ENCODE data around the gene ANKRD16.
"Not testable (repeated sequence)": the region's sequence is repeated elsewhere in the genome, so short reads cannot be mapped to it uniquely, and the experiment has no call there.

ANKRD16 gene

DNA sequence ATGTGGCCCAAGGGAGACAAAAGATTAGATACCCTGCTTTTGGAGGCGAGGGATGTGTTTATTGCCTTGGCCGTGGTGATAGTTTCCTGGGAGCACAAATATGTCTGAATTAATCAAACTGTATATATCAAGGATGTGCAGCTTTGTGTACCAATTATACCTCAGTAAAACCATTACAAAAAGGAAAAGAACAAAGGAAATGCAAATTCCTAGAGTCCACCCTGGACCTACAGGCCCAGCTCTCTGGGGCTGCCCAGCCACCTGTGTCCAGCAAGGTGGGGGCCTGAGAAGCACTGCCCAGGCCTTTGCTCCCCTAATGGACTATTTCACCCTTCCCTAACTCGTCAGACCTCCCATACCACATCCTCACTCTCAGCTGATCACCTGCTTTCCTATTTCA lies 20.5 kb downstream of the ANKRD16 start:
- Histone ChIP-seq H3K9ac (ENCODE audit: low read length) (no peak overlapping the region), H3K36me3 (ENCODE audit: control insufficient read depth, low read depth, low read length) (no peaks in the 10 kb centered on the region), H3K27ac (ENCODE audit: low read length) (no peak overlapping the region), H3K9me3 (ENCODE audit: control insufficient read depth, low read depth, low read length) (no peaks in the 10 kb centered on the region), H3K4me3 (ENCODE audit: low read length) (no peak overlapping the region), H3K27me3 (ENCODE audit: control insufficient read depth, insufficient read depth, low read length) (no peaks in the 10 kb centered on the region), H3K4me1 (ENCODE audit: control insufficient read depth, low read depth, low read length) (no peaks in the 10 kb centered on the region)

DNA sequence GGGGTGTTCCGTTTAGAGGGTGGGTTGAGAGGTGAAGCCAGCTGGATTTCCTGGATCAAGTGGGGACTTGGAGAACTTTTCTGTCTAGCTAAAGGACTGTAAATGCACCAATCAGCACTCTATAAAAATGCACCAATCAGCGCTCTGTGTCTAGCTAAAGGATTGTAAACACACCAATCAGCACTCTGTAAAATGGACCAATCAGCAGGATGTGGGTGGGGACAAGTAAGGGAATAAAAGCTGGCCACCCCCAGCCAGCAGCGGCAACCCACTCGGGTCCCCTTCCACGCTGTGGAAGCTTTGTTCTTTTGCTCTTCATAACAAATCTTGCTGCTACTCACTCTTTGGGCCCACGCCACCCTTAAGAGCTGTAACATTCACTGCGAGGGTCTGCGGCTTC lies 21.3 kb downstream of the ANKRD16 start:
- H3K27me3 ChIP-seq (ENCODE audit: control insufficient read depth, insufficient read depth, low read length) = not testable (repeated sequence)

DNA sequence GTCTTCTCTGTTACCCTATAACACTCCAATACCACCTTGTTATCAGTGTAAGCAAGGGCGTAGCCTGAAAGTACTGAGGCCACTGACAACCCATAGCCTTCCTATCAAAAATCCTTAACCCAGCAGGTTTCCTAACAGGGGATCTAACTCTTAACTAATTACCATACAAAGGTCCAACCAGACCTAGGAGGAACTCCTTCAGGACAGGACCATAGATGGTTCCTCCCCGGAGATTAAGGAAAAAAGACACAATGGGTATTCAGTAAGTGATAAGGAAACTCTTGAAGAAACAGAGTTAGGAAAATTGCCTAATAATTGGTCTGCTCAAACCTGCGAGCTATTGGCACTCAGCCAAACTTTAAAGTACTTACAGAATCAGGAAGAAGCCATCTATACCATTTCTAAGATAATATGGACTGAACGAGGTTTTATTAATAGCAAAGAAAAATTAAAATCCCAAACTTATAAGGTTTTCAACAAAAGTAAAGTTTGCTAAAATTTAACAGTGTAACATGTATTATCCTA lies 22.5 kb downstream of the ANKRD16 start:
- H3K4me3 ChIP-seq (ENCODE audit: low read length); H3K27me3 ChIP-seq (ENCODE audit: control insufficient read depth, insufficient read depth, low read length); H3K9ac ChIP-seq (ENCODE audit: low read length); H3K9me3 ChIP-seq (ENCODE audit: control insufficient read depth, low read depth, low read length); H3K36me3 ChIP-seq (ENCODE audit: control insufficient read depth, low read depth, low read length); H3K4me1 ChIP-seq (ENCODE audit: control insufficient read depth, low read depth, low read length); H3K27ac ChIP-seq (ENCODE audit: low read length): not testable (repeated sequence)

More for the DNA sequence above, 21.3 kb downstream of the ANKRD16 start:
- H3K4me3 ChIP-seq (ENCODE audit: low read length); H3K4me1 ChIP-seq (ENCODE audit: control insufficient read depth, low read depth, low read length); H3K9ac ChIP-seq (ENCODE audit: low read length); H3K36me3 ChIP-seq (ENCODE audit: control insufficient read depth, low read depth, low read length); H3K9me3 ChIP-seq (ENCODE audit: control insufficient read depth, low read depth, low read length); H3K27ac ChIP-seq (ENCODE audit: low read length): not testable (repeated sequence)

DNA sequence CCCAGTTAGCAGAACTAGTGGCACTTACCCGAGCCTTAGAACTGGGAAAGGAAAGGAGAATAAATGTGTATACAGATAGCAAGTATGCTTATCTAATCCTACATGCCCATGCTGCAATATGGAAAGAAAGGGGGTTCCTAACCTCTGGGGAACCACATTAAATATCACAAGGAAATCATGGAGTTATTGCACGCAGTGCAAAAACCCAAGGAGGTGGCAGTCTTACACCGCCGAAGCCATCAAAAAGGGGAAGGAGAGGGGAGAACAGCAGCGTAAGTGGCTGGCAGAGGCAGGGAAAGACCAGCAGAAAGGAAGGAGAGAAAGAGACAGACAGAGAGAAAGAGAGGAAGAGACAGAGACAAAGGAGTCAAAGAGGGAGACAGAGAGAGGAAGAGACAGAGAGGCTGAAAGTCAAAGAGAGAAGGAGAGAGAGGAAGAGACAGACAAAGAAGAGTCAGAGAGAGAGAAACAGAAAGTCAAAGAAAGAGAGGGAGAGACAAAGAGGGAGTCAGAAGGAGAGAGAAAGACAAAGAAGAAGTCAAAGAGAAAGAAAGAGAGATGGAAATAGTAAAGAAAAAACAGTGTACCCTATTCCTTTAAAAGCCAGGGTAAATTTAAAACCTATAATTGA lies 23.1 kb downstream of the ANKRD16 start:
- H3K27me3 ChIP-seq (ENCODE audit: control insufficient read depth, insufficient read depth, low read length); H3K4me1 ChIP-seq (ENCODE audit: control insufficient read depth, low read depth, low read length); H3K9ac ChIP-seq (ENCODE audit: low read length); H3K9me3 ChIP-seq (ENCODE audit: control insufficient read depth, low read depth, low read length); H3K36me3 ChIP-seq (ENCODE audit: control insufficient read depth, low read depth, low read length); H3K4me3 ChIP-seq (ENCODE audit: low read length); H3K27ac ChIP-seq (ENCODE audit: low read length): not testable (repeated sequence)

DNA sequence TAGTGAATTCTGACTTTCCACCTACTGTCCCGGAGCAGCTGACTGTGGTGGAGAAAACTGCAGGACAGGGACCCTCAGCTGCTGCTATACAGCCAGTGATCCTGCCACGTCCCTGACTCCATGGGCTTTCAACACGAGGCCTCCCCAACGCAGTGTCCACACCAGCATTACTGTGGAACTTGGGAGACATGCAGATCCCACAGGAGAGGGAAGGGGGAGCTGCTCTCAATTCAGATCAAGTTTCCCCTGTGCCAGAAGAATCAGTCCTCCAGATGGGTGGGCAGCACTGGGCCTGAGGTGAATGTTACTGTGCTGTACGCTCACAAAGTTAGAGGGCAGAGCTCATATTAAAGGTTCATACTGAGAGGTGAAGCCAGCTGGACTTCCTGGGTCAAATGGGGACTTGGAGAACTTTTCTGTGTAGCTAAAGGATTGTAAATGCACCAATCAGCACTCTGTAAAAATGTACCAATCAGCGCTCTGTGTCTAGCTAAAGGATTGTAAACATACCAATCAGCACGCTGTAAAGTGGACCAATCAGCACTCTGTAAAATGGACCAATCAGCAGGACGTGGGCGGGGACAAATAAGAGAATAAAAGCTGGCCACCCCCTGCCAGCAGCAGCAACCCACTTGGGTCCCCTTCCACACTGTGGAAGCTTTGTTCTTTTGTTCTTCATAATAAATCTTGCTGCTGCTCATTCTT lies 26.6 kb downstream of the ANKRD16 start:
- H3K27ac ChIP-seq (ENCODE audit: low read length); H3K9me3 ChIP-seq (ENCODE audit: control insufficient read depth, low read depth, low read length); H3K4me1 ChIP-seq (ENCODE audit: control insufficient read depth, low read depth, low read length); H3K4me3 ChIP-seq (ENCODE audit: low read length); H3K36me3 ChIP-seq (ENCODE audit: control insufficient read depth, low read depth, low read length); H3K27me3 ChIP-seq (ENCODE audit: control insufficient read depth, insufficient read depth, low read length); H3K9ac ChIP-seq (ENCODE audit: low read length): not testable (repeated sequence)

- no peaks in the 10 kb centered on the region for H3K36me3 ChIP-seq (ENCODE audit: control insufficient read depth, low read depth, low read length)
- no peaks in the 10 kb centered on the region for H3K27me3 ChIP-seq (ENCODE audit: control insufficient read depth, insufficient read depth, low read length)
- no peaks in the 10 kb centered on the region for H3K4me1 ChIP-seq (ENCODE audit: control insufficient read depth, low read depth, low read length)
- H3K9me3 ChIP-seq (ENCODE audit: control insufficient read depth, low read depth, low read length) = no peaks in the 10 kb centered on the region
- no peak overlapping the region for H3K4me3 ChIP-seq (ENCODE audit: low read length)
- no peak overlapping the region for H3K27ac ChIP-seq (ENCODE audit: low read length)
- no peak overlapping the region for H3K9ac ChIP-seq (ENCODE audit: low read length)
These were observed 27.2 kb downstream of the ANKRD16 start for GRCh38 chr10:5862360-5862961.

- no peak overlapping the region for H3K4me3 ChIP-seq (ENCODE audit: low read length)
- no peaks in the 10 kb centered on the region for H3K36me3 ChIP-seq (ENCODE audit: control insufficient read depth, low read depth, low read length)
- no peaks in the 10 kb centered on the region for H3K9me3 ChIP-seq (ENCODE audit: control insufficient read depth, low read depth, low read length)
- H3K4me1 ChIP-seq (ENCODE audit: control insufficient read depth, low read depth, low read length) = no peaks in the 10 kb centered on the region
- H3K27ac ChIP-seq (ENCODE audit: low read length) = no peak overlapping the region
- no peaks in the 10 kb centered on the region for H3K27me3 ChIP-seq (ENCODE audit: control insufficient read depth, insufficient read depth, low read length)
- no peak overlapping the region for H3K9ac ChIP-seq (ENCODE audit: low read length)
These were observed 29.6 kb downstream of the ANKRD16 start for GRCh38 chr10:5860066-5860465.

- Histone ChIP-seq H3K9ac (ENCODE audit: low read length) (no peak overlapping the region), H3K4me3 (ENCODE audit: low read length) (no peak overlapping the region), H3K9me3 (ENCODE audit: control insufficient read depth, low read depth, low read length) (no peaks in the 10 kb centered on the region), H3K36me3 (ENCODE audit: control insufficient read depth, low read depth, low read length) (no peaks in the 10 kb centered on the region), H3K27me3 (ENCODE audit: control insufficient read depth, insufficient read depth, low read length) (no peaks in the 10 kb centered on the region), H3K27ac (ENCODE audit: low read length) (no peak overlapping the region), H3K4me1 (ENCODE audit: control insufficient read depth, low read depth, low read length) (no peaks in the 10 kb centered on the region)
These were observed 30.9 kb downstream of the ANKRD16 start for GRCh38 chr10:5858811-5859210.

DNA sequence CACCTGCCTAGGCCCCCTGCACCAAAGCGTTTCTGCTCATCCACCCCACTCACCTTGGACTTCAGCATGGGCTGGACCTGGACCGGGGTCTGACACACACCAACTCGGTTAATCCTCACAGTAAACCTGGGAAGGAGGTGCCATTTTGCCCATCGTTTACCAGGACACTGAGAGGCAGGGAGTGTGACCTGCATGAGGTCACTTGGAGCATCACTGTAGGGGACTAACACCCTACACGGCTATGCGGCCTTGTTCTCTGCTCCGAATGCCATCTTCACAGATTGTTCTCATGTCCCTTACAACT lies 33.0 kb downstream of the ANKRD16 start:
- Histone ChIP-seq H3K36me3 (ENCODE audit: control insufficient read depth, low read depth, low read length) (no peaks in the 10 kb centered on the region), H3K4me1 (ENCODE audit: control insufficient read depth, low read depth, low read length) (no peaks in the 10 kb centered on the region), H3K9me3 (ENCODE audit: control insufficient read depth, low read depth, low read length) (no peaks in the 10 kb centered on the region), H3K9ac (ENCODE audit: low read length) (no peak overlapping the region), H3K27me3 (ENCODE audit: control insufficient read depth, insufficient read depth, low read length) (no peaks in the 10 kb centered on the region), H3K4me3 (ENCODE audit: low read length) (no peak overlapping the region), H3K27ac (ENCODE audit: low read length) (no peak overlapping the region)

GRCh38 chr10:5855979-5856700 lies 33.6 kb downstream of the ANKRD16 start:
- H3K9ac ChIP-seq (ENCODE audit: low read length) = no peak overlapping the region
- H3K9me3 ChIP-seq (ENCODE audit: control insufficient read depth, low read depth, low read length) = no peaks in the 10 kb centered on the region
- no peak overlapping the region for H3K27ac ChIP-seq (ENCODE audit: low read length)

GRCh38 chr10:5854131-5854475 lies 35.6 kb downstream of the ANKRD16 start:
- no peaks in the 10 kb centered on the region for H3K27me3 ChIP-seq (ENCODE audit: control insufficient read depth, insufficient read depth, low read length)

More at GRCh38 chr10:5855979-5856700, 33.6 kb downstream of the ANKRD16 start:
- H3K4me3 ChIP-seq (ENCODE audit: low read length) = no peak overlapping the region
- no peaks in the 10 kb centered on the region for H3K4me1 ChIP-seq (ENCODE audit: control insufficient read depth, low read depth, low read length)
- no peaks in the 10 kb centered on the region for H3K36me3 ChIP-seq (ENCODE audit: control insufficient read depth, low read depth, low read length)
- H3K27me3 ChIP-seq (ENCODE audit: control insufficient read depth, insufficient read depth, low read length) = no peaks in the 10 kb centered on the region

More at GRCh38 chr10:5854131-5854475, 35.6 kb downstream of the ANKRD16 start:
- Histone ChIP-seq H3K9me3 (ENCODE audit: control insufficient read depth, low read depth, low read length) (no peaks in the 10 kb centered on the region), H3K9ac (ENCODE audit: low read length) (no peak overlapping the region), H3K27ac (ENCODE audit: low read length) (no peak overlapping the region), H3K36me3 (ENCODE audit: control insufficient read depth, low read depth, low read length) (no peaks in the 10 kb centered on the region), H3K4me3 (ENCODE audit: low read length) (no peak overlapping the region), H3K4me1 (ENCODE audit: control insufficient read depth, low read depth, low read length) (no peaks in the 10 kb centered on the region)
